ENCODE data around the gene EVPL.

DNA sequence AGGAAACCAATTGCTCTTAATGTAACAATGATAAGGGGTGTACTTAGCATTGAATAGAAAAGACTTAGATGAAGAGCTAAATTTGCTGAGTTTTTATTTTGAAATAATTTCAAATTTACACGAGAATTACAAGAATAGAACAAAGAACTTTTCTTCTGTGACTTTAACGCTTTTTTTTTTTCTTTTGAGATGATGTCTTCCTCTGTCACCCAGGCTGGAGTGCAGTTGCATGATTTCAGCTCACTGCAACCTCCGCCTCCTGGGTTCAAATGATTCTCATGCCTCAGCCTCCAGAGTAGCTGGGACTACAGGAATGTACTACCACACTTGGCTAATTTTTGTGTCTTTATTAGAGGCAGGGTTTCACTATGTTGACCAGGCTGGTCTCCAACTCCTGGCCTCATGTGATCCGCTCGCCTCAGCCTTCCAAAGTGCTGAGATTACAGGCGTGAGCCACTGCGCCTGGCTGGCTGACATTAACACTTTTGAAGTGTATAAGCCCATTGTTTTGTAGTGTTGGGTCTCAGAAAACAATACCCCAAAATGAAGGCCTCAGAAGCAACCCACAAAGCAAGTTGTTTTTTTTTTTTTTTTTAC is 46.0 kb downstream of the EVPL start:
- TF ChIP-seq POLR2AphosphoS5 (IDR thresholded peaks at IDR 0.05; ENCODE audit: low read depth) (no peak), CREB1 (CRISPR knock-in tag; IDR thresholded peaks at IDR 0.05; ENCODE audit: low read depth) (no peak), EZH2 (IDR thresholded peaks at IDR 0.05; ENCODE audit: low read depth, unreplicated experiment) (no peak)

Measured in GM23338 (cell line).